Retinal pigment epithelial cell (primary cell): ENCODE results near the gene PLD2.

Source experiments
- DNase-seq: peaks from one replicate; pipeline ENCODE4 v3.0.0-alpha.2; 2010; ENCODE audit warnings: low read depth
- H3K4me3 ChIP-seq: 2 replicates; pipeline ENCODE4 v1.5.1; 2011; ENCODE audit warnings: mild to moderate bottlenecking, low read length, control low read depth, moderate library complexity
- CTCF ChIP-seq: conservative IDR thresholded peaks from 2 replicates; pipeline ENCODE4 v1.5.1; 2011; ENCODE audit warnings: low read depth, low read length, control low read depth, inconsistent platforms

PLD2 gene

GRCh38 chr17:4870855-4871254 is 63.9 kb downstream of the PLD2 start:
- no peak overlapping the region for H3K4me3 ChIP-seq
- no peak for TF ChIP-seq CTCF
- DNase-seq = no peak

DNA sequence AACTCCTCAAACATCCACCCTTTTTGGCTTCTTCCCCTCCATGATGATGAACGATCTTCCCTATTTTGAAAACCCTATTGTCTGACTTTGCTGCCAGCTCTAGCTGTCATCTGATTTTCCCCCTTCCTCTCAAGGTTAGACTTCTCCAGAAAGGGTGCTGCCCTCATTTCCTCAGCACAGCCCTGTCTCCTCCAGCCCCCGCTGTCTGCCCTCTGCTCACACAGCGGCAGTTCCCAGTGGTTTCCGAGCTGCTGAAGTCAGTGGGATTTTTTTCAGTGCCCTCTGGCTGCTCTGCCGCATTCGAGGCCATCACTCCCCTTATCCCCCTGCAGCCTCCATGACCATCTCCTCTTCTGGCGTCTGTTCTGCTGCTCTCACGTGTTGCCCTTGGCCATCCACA is 65.8 kb downstream of the PLD2 start:
- no peak for TF ChIP-seq CTCF
- no peak overlapping the region for H3K4me3 ChIP-seq
- DNase-seq = no peak
